Erythroblast (primary cell): ENCODE measurements around the gene THADA.
A peak's percentile ranks its signal among the peaks of the same experiment; 100 is the strongest.

ENCODE experiments used
- DNase-seq, 2 experiments: peaks; one replicate each; lab custom pipeline; 2025; lab: John Stamatoyannopoulos, UW
- GATA1 ChIP-seq: IDR thresholded peaks from 2 replicates; pipeline ENCODE4 v1.6.1; 2011; ENCODE audit warnings: low read depth, mild to moderate bottlenecking, control low read depth, low read length, moderate library complexity
- POLR2A ChIP-seq: IDR thresholded peaks from 2 replicates; pipeline ENCODE4 v1.6.1; 2011; ENCODE audit warnings: mild to moderate bottlenecking, low read length

Gene THADA

GRCh38 chr2:43248621-43249020 lies 347.2 kb downstream of the THADA start:
- TF ChIP-seq GATA1 (no peak), POLR2A (no peak)
- DNase-seq = no peak

- TF ChIP-seq POLR2A = no peak
- TF ChIP-seq GATA1 = no peak
- DNase-seq = no peak
These were observed 349.2 kb downstream of the THADA start for GRCh38 chr2:43246641-43247040.

GRCh38 chr2:43241558-43241957 lies 354.3 kb downstream of the THADA start:
- TF ChIP-seq POLR2A (no peak), GATA1 (no peak)
- DNase-seq = no peak

- DNase-seq = no peak
- TF ChIP-seq POLR2A (no peak), GATA1 (no peak)
These were observed 355.1 kb downstream of the THADA start for GRCh38 chr2:43240766-43241150.

- TF ChIP-seq GATA1 (no peak), POLR2A (no peak)
- DNase-seq = no peak
These were observed 355.7 kb downstream of the THADA start for GRCh38 chr2:43239981-43240765.

- DNase-seq = no peak
- no peak for TF ChIP-seq POLR2A
- TF ChIP-seq GATA1 = no peak
These were observed 357.0 kb downstream of the THADA start for GRCh38 chr2:43238813-43239212.

GRCh38 chr2:43238176-43238575 lies 357.7 kb downstream of the THADA start:
- DNase-seq = no peak

GRCh38 chr2:43233218-43234212 lies 362.3 kb downstream of the THADA start:
- DNase-seq = no peak
- TF ChIP-seq POLR2A (no peak), GATA1 (no peak)

More at GRCh38 chr2:43238176-43238575, 357.7 kb downstream of the THADA start:
- TF ChIP-seq GATA1 (no peak), POLR2A (no peak)

- TF ChIP-seq GATA1 (no peak), POLR2A (no peak)
- DNase-seq = no peak
These were observed 364.6 kb downstream of the THADA start for GRCh38 chr2:43230951-43231827.

- no peak for TF ChIP-seq GATA1
- TF ChIP-seq POLR2A = no peak
- DNase-seq = no peak
These were observed 365.4 kb downstream of the THADA start for GRCh38 chr2:43230351-43230885.

- peak; percentile 44 to 73 for DNase-seq
- TF ChIP-seq POLR2A (no peak), GATA1 (no peak)
These were observed 366.8 kb downstream of the THADA start for GRCh38 chr2:43228756-43229659.

- peak; percentile 83 to 89 for DNase-seq
- TF ChIP-seq POLR2A (peak; percentile 35), GATA1 (no peak)
These were observed 367.5 kb downstream of the THADA start for GRCh38 chr2:43228321-43228751.
